Esophagus muscularis mucosa (tissue), 4 donors: ENCODE data around the gene IFIT2.

Experiments
- CTCF ChIP-seq, 3 experiments: fragments of 200-600 bp in 2 of 3; fragments of 450-650 bp in 1 of 3; sonication (generic) in 2 of 3; IDR thresholded peaks; one replicate each; pipeline ENCODE4 v1.5.1; 2017 to 2019; ENCODE audit warnings: antibody characterized with exemption in 3 of 3, mild to moderate bottlenecking in 2 of 3, moderate library complexity in 1 of 3
- EP300 ChIP-seq: sonication (generic); formaldehyde crosslinking; IDR thresholded peaks from one replicate; pipeline ENCODE4 v1.6.1; 2017; ENCODE audit warnings: antibody characterized with exemption
- POLR2A ChIP-seq: fragments of 450-650 bp; IDR thresholded peaks from one replicate; pipeline ENCODE4 v1.6.1; 2017; ENCODE audit warnings: antibody characterized with exemption, moderate library complexity, mild to moderate bottlenecking, low read depth

GRCh38 chr10:89355394-89355931 lies 53.6 kb downstream of the IFIT2 start:
- no peak for TF ChIP-seq CTCF (IDR thresholded peaks at IDR 0.05)
- TF ChIP-seq EP300 = no peak
- no peak for TF ChIP-seq POLR2A
